ENCODE measurements around the gene CRYBG3. TPM values are rescaled to one million over a fixed set of nuclear protein-coding genes. Genes with fewer than 3 reads are reported as not detected.

CRYBG3 gene
- total RNA-seq, 1 donor from 2014 or later = 30.1 TPM

- H3K36me3 ChIP-seq = peaks cover 41% of the 10 kb centered on the region
- intact Hi-C loops (cut with DNase I) = no loop called here
- ATAC-seq = no peak
- TF ChIP-seq, protein P1, sequence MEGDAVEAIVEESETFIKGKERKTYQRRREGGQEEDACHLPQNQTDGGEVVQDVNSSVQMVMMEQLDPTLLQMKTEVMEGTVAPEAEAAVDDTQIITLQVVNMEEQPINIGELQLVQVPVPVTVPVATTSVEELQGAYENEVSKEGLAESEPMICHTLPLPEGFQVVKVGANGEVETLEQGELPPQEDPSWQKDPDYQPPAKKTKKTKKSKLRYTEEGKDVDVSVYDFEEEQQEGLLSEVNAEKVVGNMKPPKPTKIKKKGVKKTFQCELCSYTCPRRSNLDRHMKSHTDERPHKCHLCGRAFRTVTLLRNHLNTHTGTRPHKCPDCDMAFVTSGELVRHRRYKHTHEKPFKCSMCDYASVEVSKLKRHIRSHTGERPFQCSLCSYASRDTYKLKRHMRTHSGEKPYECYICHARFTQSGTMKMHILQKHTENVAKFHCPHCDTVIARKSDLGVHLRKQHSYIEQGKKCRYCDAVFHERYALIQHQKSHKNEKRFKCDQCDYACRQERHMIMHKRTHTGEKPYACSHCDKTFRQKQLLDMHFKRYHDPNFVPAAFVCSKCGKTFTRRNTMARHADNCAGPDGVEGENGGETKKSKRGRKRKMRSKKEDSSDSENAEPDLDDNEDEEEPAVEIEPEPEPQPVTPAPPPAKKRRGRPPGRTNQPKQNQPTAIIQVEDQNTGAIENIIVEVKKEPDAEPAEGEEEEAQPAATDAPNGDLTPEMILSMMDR (IDR thresholded peaks at IDR 0.05) = no peak
- H3K27me3 ChIP-seq (ENCODE audit: low read depth) = no peaks in the 10 kb centered on the region
- H3K4me3 ChIP-seq = no peak overlapping the region
- H3K27ac ChIP-seq = no peak overlapping the region
- no peak for DNase-seq
- H3K9me3 ChIP-seq = no peaks in the 10 kb centered on the region
- peaks cover 21% of the 10 kb centered on the region for H3K4me1 ChIP-seq
These were observed 62.8 kb downstream of the CRYBG3 start for GRCh38 chr3:97884586-97885123.

GRCh38 chr3:97885931-97886824 is 64.4 kb downstream of the CRYBG3 start:
- no peak overlapping the region for H3K27ac ChIP-seq
- TF ChIP-seq, protein P1 (IDR thresholded peaks at IDR 0.05) = no peak

GRCh38 chr3:97889814-97890213 is 68.0 kb downstream of the CRYBG3 start:
- Histone ChIP-seq H3K36me3 (peaks cover 43% of the 10 kb centered on the region), H3K9me3 (no peaks in the 10 kb centered on the region)
- no peak for ATAC-seq

More at GRCh38 chr3:97885931-97886824, 64.4 kb downstream of the CRYBG3 start:
- no peaks in the 10 kb centered on the region for H3K9me3 ChIP-seq
- peaks cover 42% of the 10 kb centered on the region for H3K36me3 ChIP-seq
- H3K27me3 ChIP-seq (ENCODE audit: low read depth) = no peaks in the 10 kb centered on the region
- ATAC-seq (no peak), DNase-seq (no peak)
- no peak overlapping the region for H3K4me3 ChIP-seq
- peaks cover 21% of the 10 kb centered on the region for H3K4me1 ChIP-seq
- intact Hi-C loops (cut with DNase I) = no loop called here

DNA sequence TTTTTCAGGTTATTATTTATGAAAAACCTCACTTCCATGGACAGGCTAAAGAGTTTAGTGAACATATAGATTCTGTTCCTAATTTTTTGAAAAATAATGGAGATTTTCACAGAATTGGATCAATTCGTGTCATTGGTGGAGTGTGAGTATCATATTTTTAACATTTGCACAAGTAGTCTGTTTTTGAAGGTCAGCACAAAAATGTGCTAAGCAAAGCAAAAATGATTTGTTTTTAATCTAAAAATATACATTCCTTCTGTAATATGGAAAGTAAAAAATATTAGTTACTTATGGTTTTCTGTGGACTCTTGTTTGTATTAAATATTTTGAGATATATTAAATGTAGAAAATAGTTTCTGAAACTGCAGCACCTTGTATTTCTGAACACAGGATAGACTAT is 71.0 kb downstream of the CRYBG3 start:
- H3K4me3 ChIP-seq = no peak overlapping the region
- H3K9me3 ChIP-seq = no peaks in the 10 kb centered on the region
- DNase-seq = no peak
- intact Hi-C loops (cut with DNase I) = no loop called here
- no peak overlapping the region for H3K27ac ChIP-seq
- TF ChIP-seq, protein P1 (IDR thresholded peaks at IDR 0.05) = no peak
- H3K27me3 ChIP-seq (ENCODE audit: low read depth) = no peaks in the 10 kb centered on the region
- H3K36me3 ChIP-seq = peaks cover 42% of the 10 kb centered on the region
- no peaks in the 10 kb centered on the region for H3K4me1 ChIP-seq
- ATAC-seq = no peak

More at GRCh38 chr3:97889814-97890213, 68.0 kb downstream of the CRYBG3 start:
- intact Hi-C loops (cut with DNase I) = no loop called here
- TF ChIP-seq, protein P1 (IDR thresholded peaks at IDR 0.05) = no peak
- Histone ChIP-seq H3K27ac (no peak overlapping the region), H3K4me3 (no peak overlapping the region), H3K4me1 (no peaks in the 10 kb centered on the region), H3K27me3 (ENCODE audit: low read depth) (no peaks in the 10 kb centered on the region)
- DNase-seq = no peak

DNA sequence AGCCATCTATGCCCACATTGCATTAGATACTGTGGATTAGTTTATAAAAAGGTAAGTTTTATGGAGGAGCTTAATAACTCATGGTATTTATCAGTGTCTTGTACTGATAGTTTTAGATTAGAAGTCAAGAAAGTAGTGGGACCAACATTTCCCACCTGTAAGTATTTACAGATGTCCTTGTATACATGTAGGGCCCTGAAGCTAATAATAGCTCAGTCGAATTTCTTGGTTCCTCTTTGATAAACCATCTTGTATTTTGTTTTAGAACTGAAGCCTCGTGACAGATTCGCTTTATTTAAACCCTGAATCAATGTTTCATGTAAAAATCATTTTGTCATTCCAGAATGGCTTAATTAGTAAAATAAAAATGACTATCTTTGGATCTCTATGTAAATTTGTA is 73.4 kb downstream of the CRYBG3 start:
- Histone ChIP-seq H3K4me3 (no peak overlapping the region), H3K36me3 (peaks cover 22% of the 10 kb centered on the region), H3K9me3 (no peaks in the 10 kb centered on the region), H3K27ac (no peak overlapping the region), H3K4me1 (no peaks in the 10 kb centered on the region), H3K27me3 (ENCODE audit: low read depth) (no peaks in the 10 kb centered on the region)
- ATAC-seq (no peak), DNase-seq (no peak)
- intact Hi-C loops (cut with DNase I) = no loop called here
- TF ChIP-seq, protein P1 (IDR thresholded peaks at IDR 0.05) = no peak

Measured in lower lobe of right lung (tissue), 2 donors.